HFF-Myc (cell line): ENCODE measurements around the gene IFNA1.

Experiments
- DNase-seq: peaks from one replicate; pipeline ENCODE4 v3.0.0-alpha.2; 2011; ENCODE audit warnings: low read depth; ENCODE audit errors: extremely low read depth
- H3K4me3 ChIP-seq: replicated peaks from 2 replicates; pipeline ENCODE4 v1.5.1; 2011; ENCODE audit warnings: low read depth, mild to moderate bottlenecking, control low read depth, low read length
- CTCF ChIP-seq: IDR thresholded peaks from 2 replicates; pipeline ENCODE4 v1.5.1; 2012; ENCODE audit warnings: mild to moderate bottlenecking, low read depth, low read length, control low read depth; ENCODE audit errors: missing control alignments

Gene IFNA1

GRCh38 chr9:21465138-21465537, 24.9 kb downstream of the IFNA1 start:
- TF ChIP-seq CTCF, result no peak
- no peak for DNase-seq
- no peak overlapping the region for H3K4me3 ChIP-seq

- TF ChIP-seq CTCF, result peak; percentile 65
- peak; percentile 71 for DNase-seq
- no peak overlapping the region for H3K4me3 ChIP-seq
Observed at GRCh38 chr9:21465859-21466518, 25.8 kb downstream of the IFNA1 start.

GRCh38 chr9:21470126-21470525, 29.9 kb downstream of the IFNA1 start:
- TF ChIP-seq CTCF, result no peak
- DNase-seq, result no peak
- no peak overlapping the region for H3K4me3 ChIP-seq

GRCh38 chr9:21473236-21473635, 33.0 kb downstream of the IFNA1 start:
- TF ChIP-seq CTCF, result no peak

GRCh38 chr9:21477466-21477865, 37.2 kb downstream of the IFNA1 start:
- no peak for DNase-seq
- H3K4me3 ChIP-seq, result no peak overlapping the region
- TF ChIP-seq CTCF, result no peak

More at GRCh38 chr9:21473236-21473635, 33.0 kb downstream of the IFNA1 start:
- H3K4me3 ChIP-seq, result no peak overlapping the region
- no peak for DNase-seq

- no peak for DNase-seq
- TF ChIP-seq CTCF, result no peak
- no peak overlapping the region for H3K4me3 ChIP-seq
Observed at GRCh38 chr9:21479152-21479702, 39.0 kb downstream of the IFNA1 start.
